ENCODE results near the gene XPNPEP2.

Gene XPNPEP2

GRCh38 chrX:129701624-129702069, 37.1 kb upstream of the XPNPEP2 start:
- TF ChIP-seq MAX (IDR thresholded peaks at IDR 0.05), result no peak
- TF ChIP-seq RAD21 (IDR thresholded peaks at IDR 0.05; ENCODE audit: low read depth), result no peak
- no peak for TF ChIP-seq EGR1 (IDR thresholded peaks at IDR 0.05)
- TF ChIP-seq FOXM1 (IDR thresholded peaks at IDR 0.05; ENCODE audit: borderline replicate concordance, low read depth), result no peak
- no peak for TF ChIP-seq USF1 (IDR thresholded peaks at IDR 0.05)
- TF ChIP-seq CEBPB (IDR thresholded peaks at IDR 0.05), result no peak

GRCh38 chrX:129704491-129704890, 34.3 kb upstream of the XPNPEP2 start:
- no peak for TF ChIP-seq YY1 (IDR thresholded peaks at IDR 0.05; ENCODE audit: low read depth)
- no peak for TF ChIP-seq ZBTB7A (IDR thresholded peaks at IDR 0.05; ENCODE audit: low read depth)
- no peak for TF ChIP-seq NFIC (IDR thresholded peaks at IDR 0.05)
- no peak for TF ChIP-seq CEBPB (IDR thresholded peaks at IDR 0.05)
- TF ChIP-seq MAX (IDR thresholded peaks at IDR 0.05), result no peak
- TF ChIP-seq TCF12 (IDR thresholded peaks at IDR 0.05; ENCODE audit: low read depth), result no peak
- no peak for TF ChIP-seq REST (IDR thresholded peaks at IDR 0.05; ENCODE audit: low read depth)
- TF ChIP-seq RAD21 (IDR thresholded peaks at IDR 0.05; ENCODE audit: low read depth), result no peak
- no peak for TF ChIP-seq CREB1 (IDR thresholded peaks at IDR 0.05; ENCODE audit: low read depth)
- no peak for TF ChIP-seq FOXM1 (IDR thresholded peaks at IDR 0.05; ENCODE audit: borderline replicate concordance, low read depth)
- TF ChIP-seq USF1 (IDR thresholded peaks at IDR 0.05), result no peak
- no peak for TF ChIP-seq TAF1 (IDR thresholded peaks at IDR 0.05; ENCODE audit: low read depth)
- no peak for TF ChIP-seq EGR1 (IDR thresholded peaks at IDR 0.05)
- no peak for TF ChIP-seq EP300 (IDR thresholded peaks at IDR 0.05; ENCODE audit: borderline replicate concordance)
- no peak for TF ChIP-seq TEAD4 (IDR thresholded peaks at IDR 0.05)

GRCh38 chrX:129705377-129705925, 33.3 kb upstream of the XPNPEP2 start:
- TF ChIP-seq YY1 (IDR thresholded peaks at IDR 0.05; ENCODE audit: low read depth) (no peak), RAD21 (IDR thresholded peaks at IDR 0.05; ENCODE audit: low read depth) (no peak)

- TF ChIP-seq RAD21 (IDR thresholded peaks at IDR 0.05; ENCODE audit: low read depth) (no peak), MAX (IDR thresholded peaks at IDR 0.05) (no peak), NFIC (IDR thresholded peaks at IDR 0.05) (no peak), FOXM1 (IDR thresholded peaks at IDR 0.05; ENCODE audit: borderline replicate concordance, low read depth) (no peak), USF1 (IDR thresholded peaks at IDR 0.05) (no peak), TCF12 (IDR thresholded peaks at IDR 0.05; ENCODE audit: low read depth) (no peak), REST (IDR thresholded peaks at IDR 0.05; ENCODE audit: low read depth) (no peak), ZBTB7A (IDR thresholded peaks at IDR 0.05; ENCODE audit: low read depth) (no peak), TEAD4 (IDR thresholded peaks at IDR 0.05) (no peak), CEBPB (IDR thresholded peaks at IDR 0.05) (no peak), EGR1 (IDR thresholded peaks at IDR 0.05) (no peak), CREB1 (IDR thresholded peaks at IDR 0.05; ENCODE audit: low read depth) (no peak), TAF1 (IDR thresholded peaks at IDR 0.05; ENCODE audit: low read depth) (no peak), EP300 (IDR thresholded peaks at IDR 0.05; ENCODE audit: borderline replicate concordance) (no peak), YY1 (IDR thresholded peaks at IDR 0.05; ENCODE audit: low read depth) (no peak)
These were observed 32.8 kb upstream of the XPNPEP2 start for GRCh38 chrX:129705988-129706387.

- TF ChIP-seq MAX (IDR thresholded peaks at IDR 0.05), result peak; percentile 35; the same call in 1 of the 2 replicates
- peak; percentile 92 for TF ChIP-seq NFIC (IDR thresholded peaks at IDR 0.05)
- no peak for TF ChIP-seq TEAD4 (IDR thresholded peaks at IDR 0.05)
- peak; percentile 40 for TF ChIP-seq USF1 (IDR thresholded peaks at IDR 0.05)
- no peak for TF ChIP-seq RAD21 (IDR thresholded peaks at IDR 0.05; ENCODE audit: low read depth)
- no peak for TF ChIP-seq TCF12 (IDR thresholded peaks at IDR 0.05; ENCODE audit: low read depth)
- TF ChIP-seq FOXM1 (IDR thresholded peaks at IDR 0.05; ENCODE audit: borderline replicate concordance, low read depth), result no peak
- TF ChIP-seq CEBPB (IDR thresholded peaks at IDR 0.05), result no peak
- TF ChIP-seq REST (IDR thresholded peaks at IDR 0.05; ENCODE audit: low read depth), result no peak
- TF ChIP-seq EGR1 (IDR thresholded peaks at IDR 0.05), result no peak
- TF ChIP-seq CREB1 (IDR thresholded peaks at IDR 0.05; ENCODE audit: low read depth), result no peak
- no peak for TF ChIP-seq ZBTB7A (IDR thresholded peaks at IDR 0.05; ENCODE audit: low read depth)
- TF ChIP-seq YY1 (IDR thresholded peaks at IDR 0.05; ENCODE audit: low read depth), result no peak
- no peak for TF ChIP-seq EP300 (IDR thresholded peaks at IDR 0.05; ENCODE audit: borderline replicate concordance)
These were observed 32.2 kb upstream of the XPNPEP2 start for GRCh38 chrX:129706400-129707072.
